Measurements from ENCODE around the gene ABI1.

The ABI1 gene

DNA sequence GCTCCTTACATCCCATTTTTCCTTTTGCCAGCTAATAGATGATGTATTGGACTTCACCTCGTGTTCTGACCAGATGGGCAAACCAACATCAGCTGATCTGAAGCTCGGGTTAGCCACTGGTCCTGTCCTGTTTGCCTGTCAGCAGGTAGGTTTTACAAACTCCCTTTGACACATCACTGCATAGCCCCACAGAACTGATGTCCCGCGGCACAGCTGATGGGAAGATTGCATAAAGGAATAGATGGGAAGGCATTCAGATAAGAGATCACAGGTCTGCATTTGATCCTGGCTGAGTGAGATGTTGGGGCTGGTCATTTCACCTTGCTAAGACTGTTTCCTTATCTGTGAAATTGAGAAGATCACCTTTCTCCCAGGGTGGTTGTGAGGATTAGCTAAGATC is 125.3 kb downstream of the ABI1 start:
- H3K9me2 ChIP-seq (replicated peaks; ENCODE audit: insufficient read depth, low read length), result no peaks in the 10 kb centered on the region
- no peaks in the 10 kb centered on the region for H4K20me1 ChIP-seq (ENCODE audit: insufficient read depth, low read length)
- H3K9ac ChIP-seq (ENCODE audit: low read length), result no peak overlapping the region
- peaks cover 4% of the 10 kb centered on the region; the same call in 1 of the 2 replicates for H3K36me3 ChIP-seq (replicated peaks; ENCODE audit: insufficient read depth, low read length)
- no peaks in the 10 kb centered on the region for H3K9me3 ChIP-seq (replicated peaks; ENCODE audit: insufficient read depth, low read length)
- H3K4me3 ChIP-seq (ENCODE audit: low read length), result no peak overlapping the region
- peaks cover 11% of the 10 kb centered on the region; the same call in 1 of the 2 replicates for H3K79me2 ChIP-seq (ENCODE audit: low read length)
- H3K27ac ChIP-seq (ENCODE audit: low read length), result no peak overlapping the region
- peaks cover 30% of the 10 kb centered on the region for H3F3A ChIP-seq (ENCODE audit: insufficient read depth, low read length)
- TF ChIP-seq EZH2 (optimal IDR thresholded peaks at IDR 0.05; ENCODE audit: low read depth, low read length) (no peak), EZH2phosphoT487 (IDR thresholded peaks at IDR 0.05; ENCODE audit: low read length) (no peak)
- TF ChIP-seq, protein P1, sequence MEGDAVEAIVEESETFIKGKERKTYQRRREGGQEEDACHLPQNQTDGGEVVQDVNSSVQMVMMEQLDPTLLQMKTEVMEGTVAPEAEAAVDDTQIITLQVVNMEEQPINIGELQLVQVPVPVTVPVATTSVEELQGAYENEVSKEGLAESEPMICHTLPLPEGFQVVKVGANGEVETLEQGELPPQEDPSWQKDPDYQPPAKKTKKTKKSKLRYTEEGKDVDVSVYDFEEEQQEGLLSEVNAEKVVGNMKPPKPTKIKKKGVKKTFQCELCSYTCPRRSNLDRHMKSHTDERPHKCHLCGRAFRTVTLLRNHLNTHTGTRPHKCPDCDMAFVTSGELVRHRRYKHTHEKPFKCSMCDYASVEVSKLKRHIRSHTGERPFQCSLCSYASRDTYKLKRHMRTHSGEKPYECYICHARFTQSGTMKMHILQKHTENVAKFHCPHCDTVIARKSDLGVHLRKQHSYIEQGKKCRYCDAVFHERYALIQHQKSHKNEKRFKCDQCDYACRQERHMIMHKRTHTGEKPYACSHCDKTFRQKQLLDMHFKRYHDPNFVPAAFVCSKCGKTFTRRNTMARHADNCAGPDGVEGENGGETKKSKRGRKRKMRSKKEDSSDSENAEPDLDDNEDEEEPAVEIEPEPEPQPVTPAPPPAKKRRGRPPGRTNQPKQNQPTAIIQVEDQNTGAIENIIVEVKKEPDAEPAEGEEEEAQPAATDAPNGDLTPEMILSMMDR (IDR thresholded peaks at IDR 0.05; ENCODE audit: low read length), result no peak
- H3K4me2 ChIP-seq (ENCODE audit: low read depth, low read length), result no peak overlapping the region
- H3K27me3 ChIP-seq (replicated peaks; ENCODE audit: insufficient read depth, low read length), result no peaks in the 10 kb centered on the region
- peaks cover 25% of the 10 kb centered on the region for H3K4me1 ChIP-seq (ENCODE audit: low read length)
- H2AFZ ChIP-seq (ENCODE audit: low read length), result no peak overlapping the region
- DNase-seq, result no peak

DNA sequence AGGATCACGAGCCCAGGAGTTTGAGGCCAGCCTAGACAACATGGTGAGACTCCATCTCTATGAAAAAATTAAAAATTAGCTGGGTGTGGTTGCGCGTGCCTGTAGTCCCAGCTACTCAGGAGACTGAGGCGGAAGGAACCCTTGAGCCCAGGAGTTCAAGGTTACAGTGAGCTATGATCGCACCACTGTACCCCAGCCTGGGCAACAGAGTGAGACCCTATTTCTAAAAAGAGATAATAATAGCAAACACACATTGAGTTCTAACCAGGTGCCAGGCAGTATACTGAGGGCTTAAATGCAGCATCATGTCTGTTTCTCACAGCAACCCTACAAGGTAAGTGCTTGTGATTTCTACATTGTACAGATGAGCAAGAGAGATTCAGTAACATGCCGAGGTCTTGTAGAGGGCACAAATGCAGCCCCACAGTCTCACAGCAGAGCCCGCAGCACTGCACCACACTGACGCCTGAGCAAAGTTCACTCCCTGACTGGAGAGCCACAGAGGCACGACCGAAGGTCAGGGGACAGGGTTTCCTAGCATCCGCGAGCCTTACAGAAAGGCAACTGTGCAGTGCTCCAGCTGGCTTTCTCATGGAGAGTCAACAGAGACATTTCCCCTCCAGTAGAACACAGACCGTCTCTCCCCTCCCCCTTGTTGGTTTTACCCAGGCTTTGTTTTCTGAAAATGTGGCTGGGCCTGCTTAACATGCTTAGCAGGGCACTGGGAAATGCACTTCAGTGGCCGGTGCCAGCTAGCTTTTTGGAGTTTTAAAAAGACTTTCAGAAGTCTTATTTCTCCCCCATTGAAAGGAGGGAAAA is 126.8 kb downstream of the ABI1 start:
- Histone ChIP-seq H3K79me2 (ENCODE audit: low read length) (peaks cover 8% of the 10 kb centered on the region; the same call in 1 of the 2 replicates), H3K36me3 (replicated peaks; ENCODE audit: insufficient read depth, low read length) (peaks cover 6% of the 10 kb centered on the region; the same call in 1 of the 2 replicates)

DNA sequence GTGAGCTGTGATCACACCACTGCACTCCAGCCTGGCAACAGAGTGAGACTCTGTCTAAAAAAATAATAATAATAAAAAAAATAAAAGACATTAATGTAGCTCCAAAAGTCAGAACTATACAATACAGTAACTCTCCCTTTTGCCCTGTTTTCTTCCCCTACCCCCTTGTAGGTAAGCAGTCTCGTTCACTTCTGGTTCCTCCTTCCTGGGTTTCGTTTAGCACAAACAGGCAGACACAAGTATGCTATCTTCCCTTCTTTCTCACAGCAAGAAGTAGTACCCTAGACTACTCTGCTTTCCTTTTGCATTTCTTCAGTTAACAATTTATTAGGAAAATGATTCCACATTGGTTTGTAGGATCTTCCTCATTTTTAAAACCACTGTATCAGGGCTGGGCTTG is 130.2 kb downstream of the ABI1 start:
- H3K9me3 ChIP-seq (replicated peaks; ENCODE audit: insufficient read depth, low read length), result no peaks in the 10 kb centered on the region
- no peaks in the 10 kb centered on the region for H3K27me3 ChIP-seq (replicated peaks; ENCODE audit: insufficient read depth, low read length)
- H3F3A ChIP-seq (ENCODE audit: insufficient read depth, low read length), result no peaks in the 10 kb centered on the region; the same call in 1 of the 2 replicates
- H3K36me3 ChIP-seq (replicated peaks; ENCODE audit: insufficient read depth, low read length), result peaks cover 6% of the 10 kb centered on the region; the same call in 1 of the 2 replicates
- H2AFZ ChIP-seq (ENCODE audit: low read length), result no peak overlapping the region
- H3K4me2 ChIP-seq (ENCODE audit: low read depth, low read length), result no peak overlapping the region
- H3K4me3 ChIP-seq (ENCODE audit: low read length), result no peak overlapping the region
- H3K9me2 ChIP-seq (replicated peaks; ENCODE audit: insufficient read depth, low read length), result no peaks in the 10 kb centered on the region
- H3K9ac ChIP-seq (ENCODE audit: low read length), result no peak overlapping the region
- H3K79me2 ChIP-seq (ENCODE audit: low read length), result peaks cover 5% of the 10 kb centered on the region; the same call in 1 of the 2 replicates
- no peaks in the 10 kb centered on the region for H4K20me1 ChIP-seq (ENCODE audit: insufficient read depth, low read length)
- no peak for DNase-seq
- no peaks in the 10 kb centered on the region for H3K4me1 ChIP-seq (ENCODE audit: low read length)
- no peak overlapping the region for H3K27ac ChIP-seq (ENCODE audit: low read length)
- TF ChIP-seq, protein P1 (IDR thresholded peaks at IDR 0.05; ENCODE audit: low read length), result no peak
- TF ChIP-seq EZH2 (optimal IDR thresholded peaks at IDR 0.05; ENCODE audit: low read depth, low read length) (no peak), EZH2phosphoT487 (IDR thresholded peaks at IDR 0.05; ENCODE audit: low read length) (no peak)

More for the DNA sequence above, 126.8 kb downstream of the ABI1 start:
- no peak overlapping the region for H3K4me3 ChIP-seq (ENCODE audit: low read length)
- no peaks in the 10 kb centered on the region for H4K20me1 ChIP-seq (ENCODE audit: insufficient read depth, low read length)
- no peak overlapping the region for H3K27ac ChIP-seq (ENCODE audit: low read length)
- H3K4me1 ChIP-seq (ENCODE audit: low read length), result peaks cover 22% of the 10 kb centered on the region
- no peaks in the 10 kb centered on the region for H3K27me3 ChIP-seq (replicated peaks; ENCODE audit: insufficient read depth, low read length)
- no peaks in the 10 kb centered on the region for H3K9me3 ChIP-seq (replicated peaks; ENCODE audit: insufficient read depth, low read length)
- no peak overlapping the region for H3K4me2 ChIP-seq (ENCODE audit: low read depth, low read length)
- no peak for TF ChIP-seq EZH2 (optimal IDR thresholded peaks at IDR 0.05; ENCODE audit: low read depth, low read length)
- TF ChIP-seq, protein P1 (IDR thresholded peaks at IDR 0.05; ENCODE audit: low read length), result no peak
- no peak for TF ChIP-seq EZH2phosphoT487 (IDR thresholded peaks at IDR 0.05; ENCODE audit: low read length)
- no peak for DNase-seq
- no peak overlapping the region for H2AFZ ChIP-seq (ENCODE audit: low read length)
- H3F3A ChIP-seq (ENCODE audit: insufficient read depth, low read length), result peaks cover 21% of the 10 kb centered on the region
- no peaks in the 10 kb centered on the region for H3K9me2 ChIP-seq (replicated peaks; ENCODE audit: insufficient read depth, low read length)
- H3K9ac ChIP-seq (ENCODE audit: low read length), result no peak overlapping the region
